Activated gamma-delta T cell (primary cell): ENCODE data around the gene GSTA3.
"Not testable (repeated sequence)": the region's sequence is repeated elsewhere in the genome, so short reads cannot be mapped to it uniquely, and the experiment has no call there.

Experiments
- DNase-seq: peaks from one replicate; lab custom pipeline; 2025; lab: John Stamatoyannopoulos, UW

GSTA3 gene

DNA sequence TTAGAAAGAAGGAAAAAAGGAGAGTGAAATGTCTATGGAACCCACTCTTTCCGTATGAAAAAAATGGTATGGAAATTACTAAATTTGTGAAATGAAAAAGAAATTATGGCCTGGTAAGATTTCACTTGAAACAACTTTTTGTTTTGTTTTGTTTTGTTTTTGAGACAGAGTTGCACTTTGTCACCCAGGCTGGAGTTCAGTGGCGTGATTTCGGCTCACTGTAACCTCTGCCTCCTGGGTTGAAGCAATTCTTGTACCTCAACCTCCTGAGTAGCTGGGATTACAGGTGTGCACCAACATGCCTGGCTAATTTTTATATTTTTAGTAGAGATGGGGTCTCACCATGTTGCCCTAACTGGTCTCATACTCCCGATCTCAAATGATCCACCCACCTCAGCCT, 51.1 kb downstream of the GSTA3 start:
- no peak for DNase-seq

DNA sequence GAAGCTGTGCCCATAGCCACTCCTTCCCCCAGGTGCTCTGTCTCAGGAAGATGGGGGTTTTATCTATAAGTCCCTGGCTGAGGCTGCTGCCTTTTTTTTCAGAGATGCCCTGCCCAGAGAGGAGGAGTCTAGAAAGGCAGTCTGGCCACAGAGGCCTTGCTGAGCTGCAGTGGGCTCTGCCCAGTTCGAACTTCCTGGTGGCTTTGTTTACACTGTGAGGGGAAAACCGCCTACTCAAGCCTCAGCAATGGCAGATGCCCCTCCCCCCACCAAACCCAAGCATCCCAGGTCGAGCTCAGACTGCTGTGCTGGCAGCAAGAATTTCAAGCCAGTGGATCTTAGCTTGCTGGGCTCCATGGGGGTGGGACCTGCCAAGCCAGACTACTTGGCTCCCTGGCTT, 53.4 kb downstream of the GSTA3 start:
- DNase-seq = not testable (repeated sequence)

DNA sequence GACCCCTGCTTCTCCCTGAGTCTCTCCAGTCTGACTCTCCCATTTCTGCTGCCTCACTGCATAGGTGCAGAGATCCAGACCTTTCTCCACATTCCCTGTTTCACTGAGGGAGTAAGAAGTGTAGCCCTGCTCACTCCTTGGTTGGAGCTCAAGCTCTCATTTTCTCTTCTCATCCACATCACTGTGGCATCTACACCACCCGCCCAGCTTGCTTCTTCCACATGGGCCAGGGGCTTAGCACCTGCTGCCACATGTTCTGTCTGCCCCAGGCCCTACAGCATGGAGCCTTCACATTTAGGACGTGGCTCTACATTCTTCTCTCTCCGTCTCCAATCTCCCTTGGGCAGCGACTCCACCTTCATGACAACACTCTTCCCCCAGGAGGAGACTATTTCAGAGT, 60.4 kb downstream of the GSTA3 start:
- DNase-seq = no peak
